Panc1 (cell line): ENCODE results near the gene FAM174C.
A peak's percentile ranks its signal among the peaks of the same experiment; 100 is the strongest.

Experiments
- POLR2AphosphoS5 ChIP-seq: IDR thresholded peaks from 2 replicates; pipeline ENCODE4 v1.6.1; 2012; ENCODE audit warnings: mild to moderate bottlenecking, low read depth, low read length, moderate library complexity
- SIN3A ChIP-seq: IDR thresholded peaks from 2 replicates; pipeline ENCODE4 v1.6.1; 2012; ENCODE audit warnings: low read depth, mild to moderate bottlenecking, low read length, moderate library complexity, borderline replicate concordance; ENCODE audit not compliant: insufficient read depth
- TCF7L2 ChIP-seq: IDR thresholded peaks from 2 replicates; pipeline ENCODE4 v1.6.1; 2011; ENCODE audit warnings: mild to moderate bottlenecking, low read depth, low read length, inconsistent platforms
- TF ChIP-seq, protein P1 (sequence below): fragments of 450-650 bp; IDR thresholded peaks from 2 replicates; pipeline ENCODE4 v1.5.1; 2017; ENCODE audit warnings: mild to moderate bottlenecking
- TF ChIP-seq, protein P2 (sequence below), 2 experiments: IDR thresholded peaks; 2 replicates each; pipeline ENCODE4 v1.6.1; 2011 to 2012; ENCODE audit warnings: low read depth in 2 of 2, control low read depth in 1 of 2, low read length in 1 of 2, mild to moderate bottlenecking in 1 of 2, moderate library complexity in 1 of 2; ENCODE audit not compliant: insufficient read depth in 1 of 2

DNA sequence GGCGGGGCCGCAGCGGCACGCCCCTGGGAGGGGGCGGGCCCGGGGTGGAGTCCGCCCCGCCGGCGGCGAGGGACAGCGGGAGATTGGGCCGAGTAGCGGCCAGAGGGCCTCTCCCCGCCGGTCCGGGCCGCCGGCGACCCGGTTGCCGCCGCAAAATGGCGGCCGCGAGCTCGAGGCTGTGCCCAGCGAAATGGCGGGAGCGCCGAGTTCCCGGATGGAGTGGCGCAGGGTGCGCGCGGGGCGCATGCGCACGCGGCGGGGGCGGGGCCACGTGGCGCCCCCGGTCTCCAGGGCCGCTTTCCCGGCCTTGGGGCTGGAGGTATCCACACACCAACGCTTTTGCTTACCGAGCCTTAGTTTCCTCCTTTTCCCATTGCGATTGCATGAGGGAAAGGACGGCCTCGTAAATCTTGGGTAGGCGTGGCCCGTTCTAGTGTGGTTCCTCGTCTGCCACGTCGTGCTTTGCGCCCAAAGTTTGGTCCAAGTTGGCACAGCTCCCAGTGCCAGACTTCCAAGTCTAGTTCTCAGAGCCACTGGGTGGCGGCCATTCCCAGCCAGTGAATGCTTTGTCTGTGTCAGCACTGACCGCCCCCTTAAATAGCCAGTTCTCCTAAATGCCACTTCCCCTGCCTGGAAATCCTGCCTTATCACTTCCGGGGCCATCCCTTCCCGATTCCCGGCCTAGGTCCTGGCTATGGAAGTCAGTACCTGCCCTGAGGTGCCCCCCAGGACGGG, 5.7 kb upstream of the FAM174C start:
- TF ChIP-seq, protein P1, sequence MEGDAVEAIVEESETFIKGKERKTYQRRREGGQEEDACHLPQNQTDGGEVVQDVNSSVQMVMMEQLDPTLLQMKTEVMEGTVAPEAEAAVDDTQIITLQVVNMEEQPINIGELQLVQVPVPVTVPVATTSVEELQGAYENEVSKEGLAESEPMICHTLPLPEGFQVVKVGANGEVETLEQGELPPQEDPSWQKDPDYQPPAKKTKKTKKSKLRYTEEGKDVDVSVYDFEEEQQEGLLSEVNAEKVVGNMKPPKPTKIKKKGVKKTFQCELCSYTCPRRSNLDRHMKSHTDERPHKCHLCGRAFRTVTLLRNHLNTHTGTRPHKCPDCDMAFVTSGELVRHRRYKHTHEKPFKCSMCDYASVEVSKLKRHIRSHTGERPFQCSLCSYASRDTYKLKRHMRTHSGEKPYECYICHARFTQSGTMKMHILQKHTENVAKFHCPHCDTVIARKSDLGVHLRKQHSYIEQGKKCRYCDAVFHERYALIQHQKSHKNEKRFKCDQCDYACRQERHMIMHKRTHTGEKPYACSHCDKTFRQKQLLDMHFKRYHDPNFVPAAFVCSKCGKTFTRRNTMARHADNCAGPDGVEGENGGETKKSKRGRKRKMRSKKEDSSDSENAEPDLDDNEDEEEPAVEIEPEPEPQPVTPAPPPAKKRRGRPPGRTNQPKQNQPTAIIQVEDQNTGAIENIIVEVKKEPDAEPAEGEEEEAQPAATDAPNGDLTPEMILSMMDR = no peak
- TF ChIP-seq, protein P2, sequence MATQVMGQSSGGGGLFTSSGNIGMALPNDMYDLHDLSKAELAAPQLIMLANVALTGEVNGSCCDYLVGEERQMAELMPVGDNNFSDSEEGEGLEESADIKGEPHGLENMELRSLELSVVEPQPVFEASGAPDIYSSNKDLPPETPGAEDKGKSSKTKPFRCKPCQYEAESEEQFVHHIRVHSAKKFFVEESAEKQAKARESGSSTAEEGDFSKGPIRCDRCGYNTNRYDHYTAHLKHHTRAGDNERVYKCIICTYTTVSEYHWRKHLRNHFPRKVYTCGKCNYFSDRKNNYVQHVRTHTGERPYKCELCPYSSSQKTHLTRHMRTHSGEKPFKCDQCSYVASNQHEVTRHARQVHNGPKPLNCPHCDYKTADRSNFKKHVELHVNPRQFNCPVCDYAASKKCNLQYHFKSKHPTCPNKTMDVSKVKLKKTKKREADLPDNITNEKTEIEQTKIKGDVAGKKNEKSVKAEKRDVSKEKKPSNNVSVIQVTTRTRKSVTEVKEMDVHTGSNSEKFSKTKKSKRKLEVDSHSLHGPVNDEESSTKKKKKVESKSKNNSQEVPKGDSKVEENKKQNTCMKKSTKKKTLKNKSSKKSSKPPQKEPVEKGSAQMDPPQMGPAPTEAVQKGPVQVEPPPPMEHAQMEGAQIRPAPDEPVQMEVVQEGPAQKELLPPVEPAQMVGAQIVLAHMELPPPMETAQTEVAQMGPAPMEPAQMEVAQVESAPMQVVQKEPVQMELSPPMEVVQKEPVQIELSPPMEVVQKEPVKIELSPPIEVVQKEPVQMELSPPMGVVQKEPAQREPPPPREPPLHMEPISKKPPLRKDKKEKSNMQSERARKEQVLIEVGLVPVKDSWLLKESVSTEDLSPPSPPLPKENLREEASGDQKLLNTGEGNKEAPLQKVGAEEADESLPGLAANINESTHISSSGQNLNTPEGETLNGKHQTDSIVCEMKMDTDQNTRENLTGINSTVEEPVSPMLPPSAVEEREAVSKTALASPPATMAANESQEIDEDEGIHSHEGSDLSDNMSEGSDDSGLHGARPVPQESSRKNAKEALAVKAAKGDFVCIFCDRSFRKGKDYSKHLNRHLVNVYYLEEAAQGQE (IDR thresholded peaks at IDR 0.05; ENCODE audit: insufficient read depth in 1 of 2, low read depth in 2 of 2, low read length in 1 of 2) = no peak
- peak; percentile 93 for TF ChIP-seq POLR2AphosphoS5
- peak; percentile 13; the same call in 1 of the 2 replicates for TF ChIP-seq SIN3A
- TF ChIP-seq TCF7L2 = no peak
